A549 treated with CpdA at 1 μM for 4 hours (cell line): ENCODE data around the gene BABAM2. TPM values are rescaled to one million over a fixed set of nuclear protein-coding genes. Genes with fewer than 3 reads are reported as not detected.

Source experiments
- total RNA-seq: library from RNA; stranded (reverse); fragments of 200-300 nt; extraction: Qiagen RNA extraction; gene quantifications from 5 replicates; pipeline ENCODE4 v1.2.3, GENCODE V29; 2022; ENCODE audit warnings: low read depth

BABAM2 gene
- 42.4 to 48.1 TPM (median 44.6 TPM) in 5 replicates for total RNA-seq

DNA sequence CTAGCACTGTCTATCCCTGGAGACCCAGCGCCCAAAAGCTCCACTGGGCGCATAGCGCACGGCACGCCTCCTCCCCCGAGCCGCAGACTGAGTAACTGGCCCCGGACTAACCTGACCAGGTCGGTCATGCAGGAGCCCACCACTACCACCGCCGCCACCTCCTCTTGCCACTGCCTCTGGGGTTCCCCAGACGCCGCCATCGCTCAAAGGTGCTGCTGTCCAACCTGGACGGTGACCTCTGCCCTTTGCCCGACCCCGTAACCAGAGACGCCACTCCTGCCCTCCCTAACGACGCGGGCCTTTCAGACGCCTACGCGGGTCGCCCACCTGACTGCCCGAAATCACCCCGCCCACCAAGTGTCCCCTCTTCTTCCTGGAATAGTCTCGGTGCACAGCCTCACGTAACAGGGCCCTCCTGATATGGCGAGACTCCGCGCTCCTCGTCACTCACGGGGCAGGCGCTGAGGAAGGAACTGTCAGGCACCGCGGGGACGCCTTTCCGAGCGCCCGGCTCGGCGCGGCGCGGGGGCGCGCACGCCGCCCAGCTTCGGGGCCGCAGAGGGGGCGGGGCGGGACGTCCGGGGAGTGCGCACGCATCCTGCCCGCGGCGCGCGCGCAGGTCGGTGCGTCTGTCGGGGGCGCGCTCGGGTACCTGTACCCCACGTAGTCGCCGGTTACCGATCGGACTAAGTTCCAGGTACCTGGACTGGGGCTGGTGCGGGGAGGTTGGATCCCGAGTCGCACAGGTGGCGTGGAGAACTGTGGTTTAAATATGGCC lies at the start of gene BABAM2, which contains the start of gene RBKS:
Gene BABAM2 (plus strand): TSS at position 584 of the 778 bp plus-strand sequence. CDS start 3,828 bp downstream, outside the sequence.
Gene RBKS (minus strand): TSS at position 242 of the 778 bp plus-strand sequence. CDS start 42 bp downstream, at position 200.

Other genes starting within 250 kb of the BABAM2 start
- 27.2 to 35.0 TPM (median 33.3 TPM) in 5 replicates for gene SUPT7L, start 227.1 kb upstream of the BABAM2 start, total RNA-seq
- 28.9 to 38.0 TPM (median 32.9 TPM) in 5 replicates for gene SLC4A1AP, start 226.8 kb upstream of the BABAM2 start, total RNA-seq
- 292 to 519 TPM (median 317 TPM) in 5 replicates for gene MRPL33, start 119.0 kb upstream of the BABAM2 start, total RNA-seq
- 6.7 to 8.4 TPM (median 7.8 TPM) in 5 replicates for gene RBKS, start 342 bp upstream of the BABAM2 start, total RNA-seq